Glutamatergic neuron (in vitro differentiated cells): Measurements from ENCODE around the gene DNAJB7. TPM values are rescaled to one million over a fixed set of nuclear protein-coding genes. Genes with fewer than 3 reads are reported as not detected.
"Not testable (repeated sequence)": the region's sequence is repeated elsewhere in the genome, so short reads cannot be mapped to it uniquely, and the experiment has no call there.

Source experiments
- DNase-seq: peaks from one replicate; pipeline ENCODE4 v3.0.0; 2022
- H3K27ac Mint-ChIP-seq: one replicate; pipeline ENCODE4 v1.8.0; 2020; ENCODE audit warnings: mild to moderate bottlenecking, mixed read lengths, inconsistent platforms; ENCODE audit not compliant: unreplicated experiment
- H3K27me3 Mint-ChIP-seq: one replicate; pipeline ENCODE4 v1.8.0; 2020; ENCODE audit warnings: mild to moderate bottlenecking, moderate library complexity, mixed read lengths, inconsistent platforms; ENCODE audit not compliant: unreplicated experiment
- H3K36me3 Mint-ChIP-seq: one replicate; pipeline ENCODE4 v1.8.0; 2020; ENCODE audit warnings: mild to moderate bottlenecking, mixed read lengths, inconsistent platforms; ENCODE audit not compliant: unreplicated experiment
- H3K4me1 Mint-ChIP-seq: one replicate; pipeline ENCODE4 v1.8.0; 2020; ENCODE audit warnings: mild to moderate bottlenecking, low read depth, mixed read lengths, inconsistent platforms; ENCODE audit not compliant: unreplicated experiment
- H3K4me3 Mint-ChIP-seq: one replicate; pipeline ENCODE4 v1.8.0; 2020; ENCODE audit warnings: mild to moderate bottlenecking, mixed read lengths, inconsistent platforms; ENCODE audit not compliant: unreplicated experiment
- H3K9me3 Mint-ChIP-seq: one replicate; pipeline ENCODE4 v1.8.0; 2020; ENCODE audit warnings: mild to moderate bottlenecking, moderate library complexity, mixed read lengths, inconsistent platforms; ENCODE audit not compliant: unreplicated experiment
- total RNA-seq: library from RNA; stranded (reverse); fragmentation: NEBNext Ultra II Directional; extraction: Animal tissue kit (Norgen Biotek cat#: 25700); gene quantifications from one replicate; pipeline ENCODE4 v1.2.1, GENCODE V29; 2021; ENCODE audit not compliant: unreplicated experiment
- TF ChIP-seq, protein P1 (sequence below): fragments of 200-600 bp; sonication (generic); IDR thresholded peaks from one replicate; pipeline ENCODE4 v1.5.0; 2021; ENCODE audit not compliant: partially characterized antibody, unreplicated experiment

The DNAJB7 gene
- total RNA-seq, 1 donor from 2014 or later, result not detected

DNA sequence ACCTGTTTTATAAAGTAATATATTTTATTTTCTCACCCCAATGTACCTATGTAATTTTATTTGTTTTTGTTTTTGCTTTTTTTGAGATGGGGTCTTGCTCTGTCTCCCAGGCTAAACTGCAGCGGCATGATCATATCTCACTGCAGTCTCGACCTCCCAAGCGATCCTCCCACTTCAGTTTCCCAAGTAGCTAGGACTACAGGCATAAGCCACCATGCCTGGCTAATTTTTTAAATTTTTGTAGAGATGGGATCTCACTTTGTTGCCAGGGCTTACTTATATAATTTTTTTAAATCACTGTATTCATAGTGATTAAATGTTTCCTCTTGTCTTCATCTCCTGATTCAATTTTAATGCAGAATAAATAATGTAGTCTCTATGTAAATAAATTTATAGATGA, 13.2 kb upstream of the DNAJB7 start:
- Mint-ChIP-seq H3K27ac (no peak overlapping the region), H3K36me3 (no peaks in the 10 kb centered on the region), H3K4me1 (no peaks in the 10 kb centered on the region), H3K4me3 (no peak overlapping the region), H3K27me3 (no peaks in the 10 kb centered on the region), H3K9me3 (peaks cover 1% of the 10 kb centered on the region)
- TF ChIP-seq, protein P1, sequence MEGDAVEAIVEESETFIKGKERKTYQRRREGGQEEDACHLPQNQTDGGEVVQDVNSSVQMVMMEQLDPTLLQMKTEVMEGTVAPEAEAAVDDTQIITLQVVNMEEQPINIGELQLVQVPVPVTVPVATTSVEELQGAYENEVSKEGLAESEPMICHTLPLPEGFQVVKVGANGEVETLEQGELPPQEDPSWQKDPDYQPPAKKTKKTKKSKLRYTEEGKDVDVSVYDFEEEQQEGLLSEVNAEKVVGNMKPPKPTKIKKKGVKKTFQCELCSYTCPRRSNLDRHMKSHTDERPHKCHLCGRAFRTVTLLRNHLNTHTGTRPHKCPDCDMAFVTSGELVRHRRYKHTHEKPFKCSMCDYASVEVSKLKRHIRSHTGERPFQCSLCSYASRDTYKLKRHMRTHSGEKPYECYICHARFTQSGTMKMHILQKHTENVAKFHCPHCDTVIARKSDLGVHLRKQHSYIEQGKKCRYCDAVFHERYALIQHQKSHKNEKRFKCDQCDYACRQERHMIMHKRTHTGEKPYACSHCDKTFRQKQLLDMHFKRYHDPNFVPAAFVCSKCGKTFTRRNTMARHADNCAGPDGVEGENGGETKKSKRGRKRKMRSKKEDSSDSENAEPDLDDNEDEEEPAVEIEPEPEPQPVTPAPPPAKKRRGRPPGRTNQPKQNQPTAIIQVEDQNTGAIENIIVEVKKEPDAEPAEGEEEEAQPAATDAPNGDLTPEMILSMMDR, result no peak
- DNase-seq, result no peak

DNA sequence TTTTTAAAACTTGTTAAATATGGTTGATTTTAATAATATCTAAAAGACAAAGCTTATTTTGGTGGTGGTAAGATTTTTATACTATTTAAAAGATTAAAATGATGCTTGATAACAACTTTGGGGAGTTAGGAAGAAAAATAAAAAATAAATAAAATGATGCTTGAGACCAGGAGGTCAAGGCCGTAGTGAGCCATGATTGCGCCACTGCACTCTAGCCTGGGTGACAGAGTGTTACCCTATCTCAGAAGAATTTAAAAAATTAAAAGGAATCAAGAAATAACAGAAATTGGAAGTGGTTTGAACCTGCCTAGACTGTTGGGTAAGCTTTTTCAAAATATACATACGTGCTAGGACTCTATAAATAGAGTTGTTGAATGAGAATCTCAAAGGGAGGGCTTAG, 12.1 kb upstream of the DNAJB7 start:
- no peaks in the 10 kb centered on the region for H3K36me3 Mint-ChIP-seq
- TF ChIP-seq, protein P1, result no peak
- no peaks in the 10 kb centered on the region for H3K27me3 Mint-ChIP-seq
- H3K4me1 Mint-ChIP-seq, result no peaks in the 10 kb centered on the region
- H3K4me3 Mint-ChIP-seq, result no peak overlapping the region
- H3K27ac Mint-ChIP-seq, result no peak overlapping the region
- H3K9me3 Mint-ChIP-seq, result peaks cover 1% of the 10 kb centered on the region
- DNase-seq, result no peak

DNA sequence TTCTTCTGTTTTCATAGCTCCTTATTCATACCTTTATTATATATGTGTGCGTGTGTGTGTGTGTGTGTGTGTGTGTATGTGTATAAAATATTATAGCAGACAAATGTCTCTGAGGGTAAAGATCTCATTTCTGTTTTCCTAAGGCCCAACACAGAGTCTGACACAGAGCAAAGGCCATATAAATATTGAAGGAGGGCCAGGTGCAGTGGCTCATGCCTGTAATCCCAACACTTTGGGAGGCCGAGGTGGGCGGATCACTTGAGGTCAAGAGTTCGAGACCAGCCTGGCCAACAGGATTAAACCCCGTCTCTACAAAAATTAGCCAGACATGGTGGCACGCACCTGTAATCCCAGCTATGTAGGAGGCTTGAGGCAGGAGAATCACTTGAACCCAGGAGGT, 6.5 kb upstream of the DNAJB7 start:
- H3K36me3 Mint-ChIP-seq, DNase-seq, H3K27ac Mint-ChIP-seq, H3K4me3 Mint-ChIP-seq, H3K9me3 Mint-ChIP-seq, H3K27me3 Mint-ChIP-seq, H3K4me1 Mint-ChIP-seq: not testable (repeated sequence)

DNA sequence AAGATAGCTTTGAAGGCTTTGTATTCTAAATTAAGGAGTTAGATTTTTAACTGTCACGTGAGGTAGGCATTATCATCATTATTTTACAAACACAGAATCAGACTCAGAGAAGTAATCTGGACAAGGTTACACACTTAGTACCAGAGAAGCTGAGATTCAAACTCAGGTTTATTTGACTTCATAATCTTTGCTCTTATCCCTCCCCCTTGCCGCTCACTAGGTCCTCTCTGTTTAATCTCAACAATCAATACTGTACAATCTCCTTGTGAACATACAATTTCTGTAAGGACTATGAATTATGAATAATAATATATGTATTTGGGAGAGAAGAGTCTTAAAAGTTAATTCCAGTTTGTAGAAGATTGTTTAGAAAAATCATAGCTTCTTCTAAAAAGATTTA, 5.2 kb upstream of the DNAJB7 start:
- no peaks in the 10 kb centered on the region for H3K27me3 Mint-ChIP-seq
- TF ChIP-seq, protein P1, result no peak
- H3K27ac Mint-ChIP-seq, result no peak overlapping the region
- DNase-seq, result no peak
- no peaks in the 10 kb centered on the region for H3K4me1 Mint-ChIP-seq
- no peaks in the 10 kb centered on the region for H3K36me3 Mint-ChIP-seq
- H3K4me3 Mint-ChIP-seq, result no peak overlapping the region
- H3K9me3 Mint-ChIP-seq, result peaks cover 3% of the 10 kb centered on the region

DNA sequence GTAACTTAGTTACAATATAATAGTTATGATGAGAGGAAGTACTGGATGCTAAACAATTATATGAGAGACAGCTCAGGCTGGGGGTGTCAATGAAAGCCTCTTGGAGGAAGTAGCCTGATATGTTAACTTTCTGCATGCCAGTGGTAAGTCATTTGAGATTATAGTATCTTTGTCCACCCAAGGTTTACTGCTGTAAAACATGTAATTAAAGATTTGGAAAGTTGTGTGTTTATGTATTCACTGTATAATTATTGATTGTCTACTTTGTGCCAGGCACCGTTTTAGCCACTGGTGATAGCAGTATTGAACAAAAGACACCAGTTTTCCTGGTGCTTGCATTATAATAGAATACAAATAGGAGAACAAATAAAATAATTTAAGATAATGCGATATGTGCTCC, 624 bp upstream of the DNAJB7 start:
- TF ChIP-seq, protein P1, result no peak
- DNase-seq, result no peak
- Mint-ChIP-seq H3K9me3 (peaks cover under 1% of the 10 kb centered on the region), H3K4me1 (no peaks in the 10 kb centered on the region), H3K27me3 (peaks cover 1% of the 10 kb centered on the region), H3K27ac (no peak overlapping the region), H3K4me3 (no peak overlapping the region), H3K36me3 (no peaks in the 10 kb centered on the region)
